Activated T-cell treated with anti-CD3 and anti-CD28 coated beads for 1 hour (primary cell): ENCODE measurements around the gene SUCLG2.

Experiments
- DNase-seq: peaks from one replicate; pipeline ENCODE4 v3.0.0-alpha.2; 2020; ENCODE audit warnings: low read depth

SUCLG2 gene

DNA sequence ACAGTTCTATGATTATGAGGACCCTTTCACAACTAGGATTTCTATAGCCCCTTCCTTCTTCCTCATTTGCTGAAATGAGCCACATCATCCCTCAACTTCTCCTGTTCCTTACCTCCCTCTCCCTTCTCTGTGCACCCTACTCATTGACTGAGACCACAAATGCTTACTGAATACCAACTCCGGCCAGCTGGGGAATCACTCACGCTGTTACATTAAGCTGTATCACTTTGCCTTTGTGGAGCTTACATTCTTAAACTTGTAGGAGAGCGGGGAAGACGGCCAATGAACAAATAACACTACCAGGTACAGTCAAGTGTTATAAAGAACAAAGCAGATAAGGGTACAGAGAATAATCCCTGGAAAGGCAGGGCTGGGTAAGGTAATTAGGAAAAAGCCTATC lies 5.7 kb downstream of the SUCLG2 start:
- DNase-seq = no peak

- DNase-seq = no peak
These were observed 6.2 kb downstream of the SUCLG2 start for GRCh38 chr3:67648229-67648628.

DNA sequence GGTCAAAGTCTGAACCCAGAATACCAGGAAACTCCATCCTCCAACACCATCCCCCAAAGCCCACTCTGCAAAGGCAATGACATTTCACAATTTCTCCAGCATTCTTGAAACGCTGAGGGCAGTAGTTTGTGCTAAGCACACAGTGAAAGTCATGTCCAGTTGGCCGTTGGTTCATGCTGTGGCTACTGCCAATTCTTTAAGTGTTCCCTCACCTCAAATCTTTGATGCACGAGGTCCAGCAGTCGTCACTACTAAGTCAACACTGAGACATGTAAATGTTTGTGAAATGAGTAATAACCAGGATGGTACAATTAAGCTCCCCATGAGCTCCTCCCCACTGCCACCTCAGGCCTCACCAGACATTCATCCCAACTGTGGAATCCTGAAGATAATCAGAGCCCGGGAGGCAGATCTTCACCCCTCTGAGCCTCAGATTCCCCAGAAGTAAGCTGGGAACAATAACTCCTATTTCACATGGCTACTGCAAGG lies 7.0 kb downstream of the SUCLG2 start:
- DNase-seq = no peak

- DNase-seq = no peak
These were observed 7.7 kb downstream of the SUCLG2 start for GRCh38 chr3:67646586-67647234.

DNA sequence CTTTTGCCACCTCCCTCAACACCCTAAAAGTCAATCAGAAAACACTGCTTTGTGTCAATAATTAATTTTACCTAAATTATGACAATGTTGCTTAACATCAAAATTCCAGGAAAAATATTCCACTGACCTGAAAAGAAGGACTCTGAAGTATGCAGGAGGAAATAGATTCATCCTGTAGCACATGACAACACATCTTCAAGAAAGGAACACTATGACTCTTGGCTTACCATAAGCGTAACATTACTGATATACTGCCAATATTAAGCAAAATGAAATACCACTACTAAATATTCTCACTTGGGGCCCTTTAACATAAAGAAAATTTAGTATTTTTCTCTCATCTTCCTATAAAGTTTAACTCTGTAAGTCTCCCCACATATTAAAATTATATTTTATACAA lies 9.6 kb downstream of the SUCLG2 start:
- no peak for DNase-seq

GRCh38 chr3:67642734-67643133 lies 11.7 kb downstream of the SUCLG2 start:
- DNase-seq = no peak

DNA sequence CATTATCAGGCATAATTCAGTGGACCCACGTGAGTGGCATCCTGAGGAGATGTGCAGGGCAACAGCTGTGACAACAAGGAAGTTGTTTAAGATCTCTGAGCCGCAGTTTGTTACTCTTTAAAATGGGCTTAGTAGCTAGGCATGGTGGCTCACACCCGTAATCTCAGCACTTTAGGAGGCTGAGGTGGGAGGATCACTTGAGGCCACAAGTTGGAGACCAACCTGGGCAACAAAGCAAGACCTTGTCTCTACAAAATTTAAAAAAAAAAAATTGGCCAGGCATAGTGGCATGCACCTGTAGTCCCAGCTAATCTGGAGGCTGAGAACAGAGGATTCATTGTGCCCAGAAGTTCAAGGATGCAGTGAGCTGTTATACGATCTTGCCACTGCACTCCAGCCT lies 12.2 kb downstream of the SUCLG2 start:
- DNase-seq = no peak

DNA sequence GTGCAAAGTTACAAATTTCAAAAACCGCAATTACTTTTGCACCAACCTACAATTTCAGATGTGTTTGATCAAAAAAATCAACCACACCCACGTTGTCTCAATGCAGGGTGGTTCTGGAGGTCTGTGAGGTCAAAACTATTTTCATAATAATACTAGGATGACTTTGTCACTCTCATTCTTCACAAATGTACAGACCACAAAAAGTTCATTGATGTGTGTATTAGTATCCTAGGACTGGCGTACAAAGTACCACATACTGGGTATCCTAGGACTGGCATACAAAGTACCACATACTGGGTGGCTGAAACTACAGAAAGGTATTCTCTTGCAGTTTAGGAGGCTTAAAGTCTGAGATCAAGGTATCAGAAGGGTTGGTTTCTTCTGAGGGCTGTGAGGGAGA lies 13.0 kb downstream of the SUCLG2 start:
- no peak for DNase-seq

GRCh38 chr3:67640023-67640660 lies 14.3 kb downstream of the SUCLG2 start:
- no peak for DNase-seq

- DNase-seq = no peak
These were observed 17.0 kb downstream of the SUCLG2 start for GRCh38 chr3:67637255-67637900.

GRCh38 chr3:67635806-67636205 lies 18.6 kb downstream of the SUCLG2 start:
- no peak for DNase-seq

DNA sequence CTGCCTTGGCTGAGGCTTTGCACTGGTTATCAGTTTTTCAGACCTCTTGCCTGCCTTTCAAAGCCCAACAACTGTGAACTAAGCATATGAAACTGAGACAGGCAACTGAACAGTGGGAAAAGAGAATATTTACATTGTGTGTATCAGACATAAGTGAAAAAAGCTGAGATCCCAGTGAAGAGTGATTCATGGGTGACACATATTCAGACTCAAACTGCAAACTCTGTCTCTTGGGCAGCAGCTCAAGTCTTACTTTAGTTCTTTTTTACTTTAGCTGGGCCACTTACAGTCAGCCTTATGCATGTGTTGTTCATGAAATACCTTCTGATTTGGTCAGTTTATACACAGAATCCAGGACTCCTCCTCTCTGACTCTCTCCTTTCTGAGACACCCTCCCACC lies 19.2 kb downstream of the SUCLG2 start:
- DNase-seq = no peak

GRCh38 chr3:67630666-67631362 lies 23.6 kb downstream of the SUCLG2 start:
- no peak for DNase-seq

GRCh38 chr3:67624687-67625086 lies 29.7 kb downstream of the SUCLG2 start:
- DNase-seq = no peak

DNA sequence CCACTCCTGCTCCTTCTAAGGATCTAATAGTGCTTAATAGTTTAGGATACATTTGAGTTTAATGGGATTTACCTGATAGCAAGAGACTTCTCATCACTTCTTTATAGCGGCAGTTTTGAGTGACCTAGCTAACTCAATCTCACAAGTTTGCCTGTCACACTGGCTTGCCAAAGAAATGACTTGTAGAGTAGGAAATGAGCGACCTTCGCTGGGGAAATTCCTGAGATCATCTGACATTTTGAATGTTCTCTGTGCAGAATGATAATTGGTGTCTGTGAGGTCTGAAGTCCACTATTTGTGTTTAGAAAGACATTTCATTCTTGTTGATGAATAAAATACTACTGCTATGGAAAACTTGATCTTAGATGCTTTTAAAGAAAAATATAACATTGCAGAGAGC lies 30.3 kb downstream of the SUCLG2 start:
- DNase-seq = no peak

- DNase-seq = no peak
These were observed 31.8 kb downstream of the SUCLG2 start for GRCh38 chr3:67622652-67623051.

- no peak for DNase-seq
These were observed 33.5 kb downstream of the SUCLG2 start for GRCh38 chr3:67620869-67621268.

DNA sequence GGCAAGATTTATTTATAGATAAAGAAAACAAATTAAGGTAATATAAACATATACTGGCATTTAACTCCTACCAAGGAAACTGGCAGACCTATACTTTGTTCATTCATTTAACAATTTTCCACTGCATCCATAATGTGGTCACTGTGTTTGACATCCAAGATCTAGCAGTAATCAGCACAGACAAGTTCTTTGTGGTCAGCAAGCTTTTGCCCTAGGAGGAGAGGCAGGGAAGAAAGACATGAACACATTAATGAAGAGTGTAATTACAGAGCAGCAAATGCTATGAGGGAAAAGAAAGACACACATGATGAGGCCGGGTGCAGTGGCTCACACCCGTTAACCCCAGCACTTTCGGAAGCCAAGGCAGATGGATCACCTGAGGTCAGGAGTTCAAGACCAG lies 34.4 kb downstream of the SUCLG2 start:
- no peak for DNase-seq

DNA sequence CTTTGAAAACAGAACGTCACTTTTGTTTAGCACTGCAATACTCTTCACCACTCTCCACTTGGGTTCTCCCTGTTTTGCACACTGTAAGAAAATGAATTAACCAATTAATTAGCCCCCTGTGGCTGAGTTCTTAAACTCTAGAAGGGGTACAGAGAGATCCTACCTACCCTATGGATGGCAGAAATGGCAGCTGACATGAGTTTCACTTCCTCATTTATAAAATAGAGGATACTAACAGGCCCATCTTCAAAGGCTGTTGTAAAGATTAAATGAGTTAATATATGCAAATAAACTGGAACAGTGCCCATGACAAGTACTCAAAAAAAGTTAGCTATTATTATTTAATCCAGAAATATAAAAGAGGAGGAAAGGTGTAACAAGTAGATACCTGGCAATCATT lies 36.9 kb downstream of the SUCLG2 start:
- DNase-seq = no peak

GRCh38 chr3:67616046-67616445 lies 38.4 kb downstream of the SUCLG2 start:
- DNase-seq = no peak

DNA sequence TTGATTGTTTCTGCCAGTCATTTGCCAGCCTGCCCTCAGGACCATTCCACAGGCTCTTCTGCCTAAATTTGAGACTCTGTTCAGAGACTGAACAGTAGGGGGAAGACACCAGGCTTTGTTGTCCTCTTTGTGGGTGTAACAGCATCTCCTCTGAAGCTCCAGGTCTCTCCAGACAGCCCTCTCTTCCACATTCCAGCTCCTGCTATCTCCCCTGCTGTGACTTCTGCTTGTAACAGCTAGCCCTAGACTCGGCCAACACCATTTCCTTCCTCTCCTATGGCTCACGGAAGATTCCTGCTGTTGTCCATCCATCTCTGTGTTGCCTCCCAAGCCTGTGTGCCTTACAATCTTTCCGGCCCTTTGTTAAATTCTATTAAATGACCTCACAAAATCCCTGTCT lies 40.2 kb downstream of the SUCLG2 start:
- no peak for DNase-seq

GRCh38 chr3:67610458-67610857 lies 44.0 kb downstream of the SUCLG2 start:
- DNase-seq = no peak

GRCh38 chr3:67609709-67610108 lies 44.7 kb downstream of the SUCLG2 start:
- DNase-seq = no peak
